Stimulated activated CD4-positive, alpha-beta T cell treated with anti-CD3 and anti-CD28 coated beads, Interleukin-1b, Interleukin-23, amount 100 ng/mL, for 1 hour (primary cell): ENCODE measurements around the gene LRRC37B.
"Not testable (repeated sequence)": the region's sequence is repeated elsewhere in the genome, so short reads cannot be mapped to it uniquely, and the experiment has no call there.

Experiments
- DNase-seq, 2 donors: peaks; one replicate each; pipeline ENCODE4 v3.0.0-alpha.2; 2020; ENCODE audit warnings: low read depth in 2 of 2

The LRRC37B gene

DNA sequence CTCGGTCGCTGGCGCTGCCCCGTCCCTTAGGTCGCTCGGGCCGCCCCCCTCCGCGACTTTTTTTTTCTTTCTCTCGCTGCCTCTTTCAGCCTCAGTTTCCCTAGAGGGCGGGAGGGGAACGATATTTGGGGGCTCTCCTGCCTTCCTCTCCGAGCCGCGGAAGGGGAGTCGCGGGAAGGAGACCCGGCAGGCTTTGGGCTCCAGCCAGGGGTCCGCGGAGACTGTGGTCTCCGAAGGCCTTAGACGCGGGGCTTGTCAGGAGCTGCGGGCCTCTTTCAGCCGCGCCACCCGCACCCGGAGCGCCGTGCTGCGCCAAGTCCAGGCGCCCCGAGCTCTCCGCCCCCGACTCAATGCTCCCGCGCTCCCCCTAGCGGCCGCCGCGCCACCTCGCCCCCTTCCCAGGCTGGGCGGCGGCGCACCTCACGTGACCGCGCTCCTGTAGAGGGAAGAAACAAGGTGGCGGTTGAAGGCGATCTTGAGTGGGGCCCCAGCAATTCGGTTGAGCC, at the start of gene LRRC37B:
LRRC37B (plus strand) TSS at position 427 of the 506 bp plus-strand sequence. CDS start 14,010 bp downstream, outside the sequence.
- peak; percentile 72 to 85 for DNase-seq

DNA sequence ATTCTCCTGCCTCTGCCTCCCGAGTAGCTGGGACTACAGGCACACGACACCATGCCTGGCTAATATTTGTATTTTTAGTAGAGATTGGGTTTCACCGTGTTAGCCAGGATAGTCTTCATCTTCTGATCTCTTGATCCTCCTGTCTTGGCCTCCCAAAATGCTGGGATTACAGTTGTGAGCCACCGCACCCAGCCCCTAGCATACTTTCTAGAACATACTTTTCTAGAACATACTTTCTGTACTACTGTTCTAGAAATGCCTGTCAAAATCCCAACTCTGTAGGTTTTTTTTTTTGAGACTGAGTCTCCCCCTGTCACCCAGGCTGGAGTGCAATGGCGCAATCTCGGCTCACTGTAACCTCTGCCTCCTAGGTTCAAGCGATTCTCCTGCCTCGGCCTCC, 43.1 kb upstream of the LRRC37B start:
- DNase-seq: not testable (repeated sequence)

- DNase-seq: no peak
These were observed 39.5 kb upstream of the LRRC37B start for GRCh38 chr17:31967648-31968047.

- DNase-seq: not testable (repeated sequence)
These were observed 36.8 kb upstream of the LRRC37B start for GRCh38 chr17:31970416-31970815.

DNA sequence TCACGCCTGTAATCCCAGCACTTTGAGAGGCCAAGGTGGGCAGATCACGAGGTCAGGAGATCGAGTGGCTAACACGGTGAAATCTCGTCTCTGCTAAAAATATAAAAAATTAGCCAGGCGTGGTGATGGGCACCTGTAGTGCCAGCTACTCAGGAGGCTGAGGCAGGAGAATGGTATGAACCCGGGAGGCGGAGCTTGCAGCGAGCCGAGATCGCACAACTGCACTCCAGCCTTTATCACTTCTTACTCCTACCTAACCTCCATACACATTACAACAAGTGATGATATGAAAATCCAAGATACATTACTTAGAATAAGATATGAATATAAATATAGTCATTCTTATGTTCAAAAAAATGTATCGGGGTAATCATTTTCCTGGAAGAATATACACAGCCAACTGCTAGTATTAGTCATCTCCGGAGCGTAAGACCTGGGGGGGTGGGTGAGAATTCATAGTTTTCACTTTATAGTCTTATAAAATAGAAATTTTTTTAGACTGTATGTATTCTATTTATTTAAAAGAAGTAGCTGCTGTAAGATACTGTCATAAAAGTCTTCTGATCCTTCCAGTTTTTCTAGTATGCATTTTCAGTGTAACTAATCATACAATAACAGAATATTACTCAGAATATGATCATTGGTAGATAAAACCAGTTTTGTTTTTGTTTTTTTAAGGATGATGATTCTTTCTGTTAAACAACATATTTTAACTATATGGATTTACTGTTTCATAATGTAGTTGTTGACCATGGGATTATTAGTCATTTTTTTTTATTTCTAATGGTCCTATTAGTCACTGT, 32.7 kb upstream of the LRRC37B start:
- not testable (repeated sequence) for DNase-seq

GRCh38 chr17:31975391-31975790, 31.8 kb upstream of the LRRC37B start:
- not testable (repeated sequence) for DNase-seq

- DNase-seq: not testable (repeated sequence)
These were observed 15.4 kb upstream of the LRRC37B start for GRCh38 chr17:31991821-31992220.

- DNase-seq: no peak
These were observed 10.2 kb upstream of the LRRC37B start for GRCh38 chr17:31997005-31997404.

DNA sequence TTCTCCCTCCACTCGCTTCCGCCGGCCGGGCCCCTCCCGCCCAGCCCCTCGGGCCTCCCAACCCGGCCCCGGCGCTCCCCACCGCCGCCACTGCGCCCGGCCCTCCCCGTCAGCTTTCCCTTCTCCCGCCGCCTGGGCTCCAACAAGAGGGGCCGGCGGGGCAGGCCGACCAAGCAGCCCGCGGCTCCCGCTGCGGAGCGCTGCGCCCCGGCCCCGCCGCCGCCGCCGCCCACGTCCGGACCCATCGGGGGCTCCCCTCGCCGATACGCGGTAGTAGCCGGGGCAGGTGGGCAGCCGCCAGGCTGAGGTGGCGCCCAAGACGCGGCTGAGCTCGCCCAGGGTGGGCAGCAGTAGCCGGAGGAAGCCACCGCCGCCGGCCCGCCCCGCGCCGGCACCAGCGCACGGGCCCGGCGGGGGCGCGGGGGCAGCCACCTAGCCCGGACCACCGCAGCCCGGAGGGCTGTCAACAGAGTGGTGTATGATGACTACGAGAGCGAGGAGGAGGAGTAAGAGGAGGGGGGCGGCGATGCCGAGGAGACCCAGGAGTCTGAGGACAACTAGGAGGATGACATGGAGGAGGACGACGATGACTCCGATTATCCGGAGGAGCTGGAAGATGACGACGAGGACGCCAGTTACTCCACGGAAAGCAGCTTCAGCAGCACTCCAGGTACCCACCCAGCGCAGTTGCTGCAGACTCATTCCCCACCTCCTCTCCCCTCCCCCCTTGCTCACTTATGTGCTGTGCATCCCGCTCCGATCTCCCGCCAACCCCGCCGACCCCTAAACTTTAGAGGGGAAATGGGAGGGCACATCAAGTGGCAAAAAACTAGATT, 498 bp downstream of the LRRC37B start:
- peak in 1 of 2 donors; percentile 10 for DNase-seq

DNA sequence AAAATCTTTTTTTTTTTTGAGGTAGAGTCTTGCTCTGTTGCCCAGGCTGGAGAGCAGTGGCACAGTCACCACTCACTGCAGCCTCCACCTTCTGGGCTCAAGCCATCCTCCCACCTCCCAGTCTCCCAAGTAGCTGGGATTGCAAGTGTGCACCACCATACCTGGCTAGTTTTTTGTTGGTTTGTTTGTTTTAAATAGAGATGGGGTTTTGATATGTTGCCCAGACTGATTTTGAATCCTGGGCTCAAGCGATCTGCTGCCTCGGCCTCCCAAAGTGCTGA, 2.0 kb downstream of the LRRC37B start:
- DNase-seq: no peak

DNA sequence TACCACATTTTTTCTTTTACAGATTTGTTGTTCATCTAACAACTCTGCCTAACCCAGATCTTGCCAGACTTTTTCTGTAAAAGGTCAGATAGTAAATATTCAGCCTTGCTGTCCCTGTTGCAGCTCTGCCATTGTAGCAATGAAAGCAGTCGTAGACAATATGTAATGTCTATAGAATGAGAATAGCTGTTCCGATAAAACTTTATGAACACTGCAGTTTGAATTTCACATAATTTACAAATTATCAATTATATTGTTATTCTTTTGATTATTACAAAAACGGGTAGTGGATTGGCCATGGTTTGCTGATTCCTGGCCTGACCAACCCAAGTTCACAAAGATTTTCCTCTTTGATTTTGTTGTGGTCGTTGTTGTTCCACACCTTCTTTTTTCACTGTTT, 2.9 kb downstream of the LRRC37B start:
- DNase-seq: no peak

DNA sequence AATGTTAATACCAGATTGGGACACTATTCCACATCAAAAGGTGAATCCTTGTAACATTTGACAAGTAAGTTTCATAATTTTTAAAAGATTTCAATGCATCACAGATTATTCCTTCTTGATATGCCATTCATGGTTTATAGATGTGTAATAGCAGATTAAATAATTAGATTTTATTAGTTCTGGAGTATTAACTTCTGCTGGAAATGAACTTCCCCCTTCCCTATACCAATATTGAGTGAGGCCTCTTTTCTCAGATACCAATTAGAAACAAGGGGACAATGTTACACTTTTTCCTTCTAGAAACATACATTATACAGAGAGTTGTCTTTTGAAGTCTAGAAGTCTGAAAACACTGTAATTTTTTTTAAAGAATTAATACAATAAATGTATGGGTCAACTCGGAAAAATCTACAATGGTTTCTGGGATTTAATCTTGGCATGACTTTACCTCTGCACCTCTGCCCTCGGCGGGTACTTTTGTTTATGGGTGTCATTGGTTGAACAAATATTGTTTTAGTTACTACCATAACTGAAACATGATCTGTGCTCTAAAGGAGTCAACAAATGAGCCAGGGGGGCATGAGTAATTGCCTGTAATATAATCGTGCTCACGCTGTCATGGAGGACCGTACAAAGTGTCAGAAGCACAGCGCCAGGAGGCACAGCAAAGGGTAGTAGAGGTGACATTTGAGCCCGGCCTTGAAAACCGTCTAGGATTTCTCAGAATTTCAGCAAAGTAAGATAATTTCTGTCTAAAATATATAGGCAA, 8.2 kb downstream of the LRRC37B start:
- DNase-seq: no peak

DNA sequence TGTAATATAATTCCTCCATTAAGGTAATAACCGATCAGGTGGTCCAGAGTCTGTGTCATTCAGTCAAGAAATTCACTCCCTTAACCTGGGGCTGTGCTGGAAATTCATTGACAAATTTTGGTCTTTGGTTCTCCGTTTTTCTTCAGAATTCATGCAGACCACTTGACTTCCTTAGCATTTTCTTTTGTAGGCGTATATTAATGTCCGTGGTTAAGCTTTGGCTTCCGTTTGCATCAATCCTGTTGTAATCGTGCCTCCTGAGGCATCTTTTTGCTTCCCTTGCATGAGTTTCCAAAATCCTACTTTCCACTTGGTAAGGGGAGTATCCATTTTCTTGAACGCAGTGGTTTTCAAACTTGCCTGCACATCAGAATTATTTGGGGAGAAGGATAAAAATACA, 9.0 kb downstream of the LRRC37B start:
- no peak for DNase-seq

GRCh38 chr17:32019228-32019627, 12.0 kb downstream of the LRRC37B start:
- no peak for DNase-seq

- no peak for DNase-seq
These were observed 13.9 kb downstream of the LRRC37B start for GRCh38 chr17:32020943-32021614.

- DNase-seq: no peak
These were observed 14.4 kb downstream of the LRRC37B start for GRCh38 chr17:32021615-32021955.

DNA sequence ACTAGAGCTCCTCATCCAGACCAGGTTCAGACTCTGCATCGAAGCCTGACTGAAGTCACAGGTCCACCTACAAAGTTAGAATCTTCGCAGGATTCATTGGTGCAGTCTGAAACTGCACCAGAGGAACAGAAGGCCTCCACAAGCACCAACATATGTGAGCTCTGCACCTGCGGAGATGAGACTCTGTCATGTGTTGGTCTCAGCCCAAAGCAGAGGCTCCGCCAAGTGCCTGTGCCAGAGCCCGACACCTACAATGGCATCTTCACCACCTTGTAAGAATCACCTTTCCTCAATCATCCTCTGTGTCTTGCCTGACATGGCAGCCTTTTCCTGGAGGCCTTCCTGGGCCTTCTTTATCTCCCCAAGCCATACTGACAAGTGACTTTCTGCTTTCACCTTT, 15.4 kb downstream of the LRRC37B start:
- DNase-seq: not testable (repeated sequence)

DNA sequence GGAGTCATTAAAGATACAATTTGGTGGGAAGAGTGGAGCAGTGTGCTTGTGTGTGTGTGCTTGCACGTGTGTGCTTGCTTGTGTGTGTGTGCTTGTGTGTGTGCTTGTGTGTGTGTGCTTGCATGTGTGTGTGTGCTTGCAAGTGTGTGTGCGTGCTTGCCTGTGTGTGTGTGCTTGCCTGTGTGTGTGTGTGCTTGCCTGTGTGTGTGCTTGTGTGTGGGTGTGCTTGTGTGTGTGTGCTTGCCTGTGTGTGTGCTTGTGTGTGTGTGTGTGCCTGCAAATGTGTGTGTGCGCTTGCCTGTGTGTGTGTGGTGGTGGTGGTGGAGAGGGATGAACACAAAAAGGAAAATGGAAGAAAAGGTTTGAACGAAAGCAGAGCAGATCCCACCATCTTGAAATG, 20.1 kb downstream of the LRRC37B start:
- DNase-seq: not testable (repeated sequence)

- no peak for DNase-seq
These were observed 26.0 kb downstream of the LRRC37B start for GRCh38 chr17:32033223-32033622.

DNA sequence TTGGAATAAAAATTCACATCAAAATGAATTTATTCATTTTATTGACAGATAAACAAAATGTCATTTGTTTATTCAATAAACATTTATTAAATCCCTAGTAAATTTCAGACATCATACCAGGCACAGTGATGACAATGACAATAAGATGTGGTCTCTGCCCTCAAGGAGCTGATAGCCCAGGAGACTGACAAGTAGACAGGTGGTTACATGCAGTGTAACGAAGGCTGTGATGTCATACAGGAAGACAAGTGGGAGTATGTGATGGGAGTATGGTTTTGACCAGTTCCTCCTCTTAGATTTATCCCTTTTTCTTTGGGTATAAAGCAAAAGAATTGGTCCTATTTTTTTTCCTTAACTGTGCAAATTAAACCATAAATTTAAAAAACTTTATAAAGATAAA, 26.6 kb downstream of the LRRC37B start:
- not testable (repeated sequence) for DNase-seq

GRCh38 chr17:32040246-32040645, 33.1 kb downstream of the LRRC37B start:
- DNase-seq: not testable (repeated sequence)
